ENCODE results near the gene PPP2R2D. TPM values are rescaled to one million over a fixed set of nuclear protein-coding genes. Genes with fewer than 3 reads are reported as not detected.

PPP2R2D gene
- total and polyA plus RNA-seq, 9 donors: 26.7 to 62.9 (median 42.0) TPM

- TF ChIP-seq EP300 (IDR thresholded peaks at IDR 0.05) (no peak), POLR2A (IDR thresholded peaks at IDR 0.05) (no peak), CTCF (IDR thresholded peaks at IDR 0.05) (no peak)
- Histone ChIP-seq H3K36me3 (no peaks in the 10 kb centered on the region), H3K4me3 (no peak overlapping the region), H3K27me3 (no peaks in the 10 kb centered on the region), H3K4me1 (ENCODE audit: insufficient read depth) (no peaks in the 10 kb centered on the region), H3K9me3 (no peaks in the 10 kb centered on the region), H3K27ac (no peak overlapping the region)
- intact Hi-C loops (cut with DNase I): no loop called here
- DNase-seq: peak in 1 of 5 donors; percentile 30
- 85 to 90% (median 87%) methylated on average over 19 of the region's 19 CpGs for WGBS, 3 donors
These were observed 59.0 kb downstream of the PPP2R2D start for GRCh38 chr10:131959841-131960240.

GRCh38 chr10:131960631-131961046 lies 59.8 kb downstream of the PPP2R2D start:
- intact Hi-C loops (cut with DNase I): no loop called here
- no peaks in the 10 kb centered on the region for H3K9me3 ChIP-seq
- no peak overlapping the region for H3K4me3 ChIP-seq
- no peaks in the 10 kb centered on the region for H3K27me3 ChIP-seq
- no peak for TF ChIP-seq POLR2A (IDR thresholded peaks at IDR 0.05)
- TF ChIP-seq CTCF (IDR thresholded peaks at IDR 0.05): no peak
- no peak for TF ChIP-seq EP300 (IDR thresholded peaks at IDR 0.05)
- H3K36me3 ChIP-seq: no peaks in the 10 kb centered on the region
- H3K4me1 ChIP-seq (ENCODE audit: insufficient read depth): no peaks in the 10 kb centered on the region
- no peak overlapping the region for H3K27ac ChIP-seq
- peak in 1 of 5 donors; percentile 34 for DNase-seq
- 60 to 81% (median 71%) methylated on average over 18 of the region's 18 CpGs for WGBS, 3 donors

GRCh38 chr10:131961047-131961776 lies 60.4 kb downstream of the PPP2R2D start:
- no peak for TF ChIP-seq EP300 (IDR thresholded peaks at IDR 0.05)
- no peak for TF ChIP-seq CTCF (IDR thresholded peaks at IDR 0.05)
- TF ChIP-seq POLR2A (IDR thresholded peaks at IDR 0.05): no peak
- no peak overlapping the region for H3K27ac ChIP-seq
- no peaks in the 10 kb centered on the region for H3K36me3 ChIP-seq
- no peaks in the 10 kb centered on the region for H3K9me3 ChIP-seq
- H3K4me3 ChIP-seq: no peak overlapping the region
- 85 to 90% (median 87%) methylated on average over 25 to 26 of the region's 26 CpGs for WGBS, 3 donors
- intact Hi-C loops (cut with DNase I): no loop called here
- peak in 1 of 5 donors; percentile 38 for DNase-seq
- H3K4me1 ChIP-seq (ENCODE audit: insufficient read depth): no peaks in the 10 kb centered on the region
- no peaks in the 10 kb centered on the region for H3K27me3 ChIP-seq

GRCh38 chr10:131961777-131962662 lies 61.2 kb downstream of the PPP2R2D start:
- WGBS, 3 donors: 77 to 87% (median 86%) methylated on average over 32 of the region's 32 CpGs
- intact Hi-C loops (cut with DNase I): no loop called here
- H3K27ac ChIP-seq: no peak overlapping the region

More at GRCh38 chr10:131961777-131962662, 61.2 kb downstream of the PPP2R2D start:
- Histone ChIP-seq H3K36me3 (no peaks in the 10 kb centered on the region), H3K9me3 (no peaks in the 10 kb centered on the region), H3K27me3 (no peaks in the 10 kb centered on the region), H3K4me3 (no peak overlapping the region), H3K4me1 (ENCODE audit: insufficient read depth) (no peaks in the 10 kb centered on the region)
- no peak for TF ChIP-seq POLR2A (IDR thresholded peaks at IDR 0.05)
- no peak for TF ChIP-seq CTCF (IDR thresholded peaks at IDR 0.05)
- TF ChIP-seq EP300 (IDR thresholded peaks at IDR 0.05): no peak
- DNase-seq: no peak
